Small intestine (tissue), 7 donors: ENCODE measurements around the gene DDT. TPM values are rescaled to one million over a fixed set of nuclear protein-coding genes. Genes with fewer than 3 reads are reported as not detected.
"Not testable (repeated sequence)": the region's sequence is repeated elsewhere in the genome, so short reads cannot be mapped to it uniquely, and the experiment has no call there.

Experiments used
- DNase-seq, 2 donors: peaks; one replicate each; pipeline versions ENCODE4 v3.0.0 to v3.0.0-alpha.2; 2013
- FAIRE-seq: peaks from 2 replicates; lab custom pipeline; 2012; peaks lifted over from hg19 to GRCh38; lab: Jason Lieb, UNC
- H3K27ac ChIP-seq, 3 donors: one replicate each; pipeline ENCODE4 v1.5.1; 2013; ENCODE audit warnings: low read length in 2 of 3, mild to moderate bottlenecking in 2 of 3, control low read depth in 1 of 3, inconsistent platforms in 1 of 3, low read depth in 1 of 3, moderate library complexity in 1 of 3
- H3K27me3 ChIP-seq, 3 donors: one replicate each; pipeline ENCODE4 v1.6.1; 2013; ENCODE audit warnings: low read length in 3 of 3, inconsistent platforms in 1 of 3; ENCODE audit not compliant: control insufficient read depth in 3 of 3, insufficient read depth in 3 of 3
- H3K36me3 ChIP-seq, 3 donors: one replicate each; pipeline ENCODE4 v1.6.1; 2013; ENCODE audit warnings: low read length in 3 of 3, inconsistent platforms in 1 of 3, low read depth in 1 of 3, mild to moderate bottlenecking in 1 of 3, moderate library complexity in 1 of 3; ENCODE audit not compliant: control insufficient read depth in 3 of 3, insufficient read depth in 2 of 3
- H3K4me1 ChIP-seq, 3 donors: one replicate each; pipeline ENCODE4 v1.6.1; 2013; ENCODE audit warnings: low read length in 2 of 3, inconsistent platforms in 1 of 3, low read depth in 1 of 3, mild to moderate bottlenecking in 1 of 3, moderate library complexity in 1 of 3; ENCODE audit not compliant: control insufficient read depth in 3 of 3, insufficient read depth in 2 of 3
- H3K4me3 ChIP-seq, 3 donors: one replicate each; pipeline ENCODE4 v1.5.1; 2013; ENCODE audit warnings: low read length in 3 of 3, control low read depth in 1 of 3, inconsistent platforms in 1 of 3, low read depth in 1 of 3, mild to moderate bottlenecking in 1 of 3, moderate library complexity in 1 of 3
- H3K9me3 ChIP-seq, 2 donors: one replicate each; pipeline ENCODE4 v1.6.1; 2013; ENCODE audit warnings: low read depth in 1 of 2, low read length in 1 of 2; ENCODE audit not compliant: control insufficient read depth in 2 of 2, insufficient read depth in 1 of 2
- WGBS, 3 donors: extraction: QIAGEN DNeasy Blood & Tissue Kit; methylation state at CpG; one replicate each; pipeline ENCODE4 v1.1.7; 2013; 5-methylcytosine and 5-hydroxymethylcytosine counted together
- polyA plus RNA-seq, 4 donors: library from polyadenylated mRNA; stranded (reverse) in 3 of 4; unstranded in 1 of 4; fragments of 200-250 nt in 3 of 4; fragments of 120-200 nt in 1 of 4; gene quantifications; one replicate each; pipeline versions ENCODE4 v1.2.1 to v1.2.3, GENCODE V29; 2013
- donor health status: healthy with polysubstance abuse.
- donor health status: control.
- donor health status: control.
- donor health status: Bipolar disorder and iron deficiency.
- donor health status: healthy.

The DDT gene
- polyA plus RNA-seq, 4 donors: 144 to 876 (median 451) TPM

GRCh38 chr22:23954193-23954990 lies 19.8 kb downstream of the DDT start:
- not testable (repeated sequence) for H3K4me1 ChIP-seq, FAIRE-seq, H3K4me3 ChIP-seq, H3K9me3 ChIP-seq, H3K27me3 ChIP-seq, H3K27ac ChIP-seq, H3K36me3 ChIP-seq, DNase-seq
- WGBS, 3 donors: 66 to 78% (median 76%) methylated on average over 8 of the region's 8 CpGs

- not testable (repeated sequence) for H3K27me3 ChIP-seq, H3K4me1 ChIP-seq, FAIRE-seq, H3K27ac ChIP-seq, H3K36me3 ChIP-seq, DNase-seq, H3K4me3 ChIP-seq, H3K9me3 ChIP-seq
- WGBS, 3 donors: 63 to 68% (median 65%) methylated on average over 4 of the region's 4 CpGs
Observed at GRCh38 chr22:23953485-23953884, 20.8 kb downstream of the DDT start.

- 69 to 74% (median 71%) methylated on average over 10 to 11 of the region's 11 CpGs for WGBS, 3 donors
- H3K36me3 ChIP-seq, FAIRE-seq, H3K27ac ChIP-seq, H3K4me1 ChIP-seq, H3K9me3 ChIP-seq, DNase-seq, H3K4me3 ChIP-seq, H3K27me3 ChIP-seq: not testable (repeated sequence)
Observed at GRCh38 chr22:23952794-23953405, 21.3 kb downstream of the DDT start.

GRCh38 chr22:23951383-23951782 lies 22.9 kb downstream of the DDT start:
- WGBS, 3 donors: 84 to 89% (median 87%) methylated on average over 2 of the region's 2 CpGs
- H3K4me3 ChIP-seq, H3K4me1 ChIP-seq, DNase-seq, FAIRE-seq, H3K27me3 ChIP-seq, H3K27ac ChIP-seq, H3K9me3 ChIP-seq, H3K36me3 ChIP-seq: not testable (repeated sequence)

- 81 to 88% (median 85%) methylated on average over 13 to 18 of the region's 18 CpGs for WGBS, 3 donors
- H3K27ac ChIP-seq, H3K9me3 ChIP-seq, H3K4me1 ChIP-seq, FAIRE-seq, H3K27me3 ChIP-seq, DNase-seq, H3K4me3 ChIP-seq, H3K36me3 ChIP-seq: not testable (repeated sequence)
Observed at GRCh38 chr22:23949764-23950163, 24.5 kb downstream of the DDT start.

- not testable (repeated sequence) for H3K4me1 ChIP-seq, H3K9me3 ChIP-seq, H3K36me3 ChIP-seq, H3K27ac ChIP-seq, H3K27me3 ChIP-seq, H3K4me3 ChIP-seq, DNase-seq, FAIRE-seq
- WGBS, 3 donors: 8 to 74% (median 40%) methylated on average over 1 to 3 of the region's 3 CpGs
Observed at GRCh38 chr22:23947391-23947790, 26.9 kb downstream of the DDT start.

- H3K4me3 ChIP-seq, H3K27ac ChIP-seq, H3K27me3 ChIP-seq, H3K4me1 ChIP-seq, FAIRE-seq, H3K36me3 ChIP-seq, DNase-seq, H3K9me3 ChIP-seq: not testable (repeated sequence)
- 84% methylated on average over 3 of the region's 14 CpGs; no CpG with 5 or more reads in 2 of the 3 donors for WGBS, 3 donors
Observed at GRCh38 chr22:23940166-23940565, 34.1 kb downstream of the DDT start.

GRCh38 chr22:23939017-23939357 lies 35.3 kb downstream of the DDT start:
- WGBS, 3 donors: 61 to 94% (median 83%) methylated on average over 3 of the region's 3 CpGs
- Histone ChIP-seq H3K36me3 (no peaks in the 10 kb centered on the region), H3K9me3 (no peaks in the 10 kb centered on the region), H3K4me1 (no peaks in the 10 kb centered on the region), H3K4me3 (no peak overlapping the region), H3K27me3 (no peaks in the 10 kb centered on the region), H3K27ac (no peak overlapping the region)
- no peak for FAIRE-seq
- DNase-seq: no peak
